ENCODE data around the gene PLCD1.
"Not testable (repeated sequence)": the region's sequence is repeated elsewhere in the genome, so short reads cannot be mapped to it uniquely, and the experiment has no call there.

PLCD1 gene

GRCh38 chr3:38029400-38030125 is at the start of gene PLCD1:
Gene PLCD1 (minus strand): TSS chr3:38029642. CDS start chr3:38029539, 103 bp downstream.
- no peak for DNase-seq

GRCh38 chr3:38077073-38077472 is 47.6 kb upstream of the PLCD1 start:
- DNase-seq = not testable (repeated sequence)

GRCh38 chr3:38070013-38070412 is 40.6 kb upstream of the PLCD1 start:
- no peak for DNase-seq

- no peak for DNase-seq
Observed at GRCh38 chr3:38067508-38068233, 38.2 kb upstream of the PLCD1 start.

- DNase-seq = not testable (repeated sequence)
Observed at GRCh38 chr3:38064453-38064852, 35.0 kb upstream of the PLCD1 start.

GRCh38 chr3:38062809-38063208 is 33.4 kb upstream of the PLCD1 start:
- no peak for DNase-seq

- no peak for DNase-seq
Observed at GRCh38 chr3:38059591-38059990, 30.1 kb upstream of the PLCD1 start.

GRCh38 chr3:38059148-38059547 is 29.7 kb upstream of the PLCD1 start:
- no peak for DNase-seq

GRCh38 chr3:38054499-38055001 is 25.1 kb upstream of the PLCD1 start:
- DNase-seq = peak; percentile 20

- DNase-seq = not testable (repeated sequence)
Observed at GRCh38 chr3:38053813-38054498, 24.5 kb upstream of the PLCD1 start.

GRCh38 chr3:38053286-38053685 is 23.8 kb upstream of the PLCD1 start:
- DNase-seq = not testable (repeated sequence)

- no peak for DNase-seq
Observed at GRCh38 chr3:38051131-38051530, 21.7 kb upstream of the PLCD1 start.

GRCh38 chr3:38049358-38050126 is 20.1 kb upstream of the PLCD1 start:
- DNase-seq = no peak

- DNase-seq = no peak
Observed at GRCh38 chr3:38047896-38048295, 18.5 kb upstream of the PLCD1 start.

GRCh38 chr3:38046821-38047220 is 17.4 kb upstream of the PLCD1 start:
- DNase-seq = no peak

GRCh38 chr3:38046027-38046426 is 16.6 kb upstream of the PLCD1 start:
- DNase-seq = no peak

- no peak for DNase-seq
Observed at GRCh38 chr3:38043486-38043885, 14.0 kb upstream of the PLCD1 start.

- DNase-seq = no peak
Observed at GRCh38 chr3:38040401-38040800, 11.0 kb upstream of the PLCD1 start.

- peak; percentile 48 for DNase-seq
Observed at GRCh38 chr3:38039899-38040261, 10.4 kb upstream of the PLCD1 start.

- DNase-seq = peak; percentile 94
Observed at GRCh38 chr3:38039101-38039898, 9.9 kb upstream of the PLCD1 start, which contains the start of gene DLEC1. Gene DLEC1 (plus strand): TSS chr3:38039208. CDS start chr3:38039226, 18 bp downstream.

- peak; percentile 67 for DNase-seq
Observed at GRCh38 chr3:38038447-38038911, 9.0 kb upstream of the PLCD1 start.

GRCh38 chr3:38036906-38037305 is 7.5 kb upstream of the PLCD1 start:
- DNase-seq = no peak
